Tibial nerve (tissue), 3 donors: ENCODE measurements around the gene DNM3.

ENCODE experiments used
- CTCF ChIP-seq, 5 experiments: fragments of 200-600 bp in 3 of 5; fragments of 450-650 bp in 2 of 5; sonication (generic) in 3 of 5; IDR thresholded peaks; one replicate each; pipeline ENCODE4 v1.5.1; 2016 to 2019; ENCODE audit warnings: antibody characterized with exemption in 5 of 5, mild to moderate bottlenecking in 3 of 5, moderate library complexity in 2 of 5
- POLR2A ChIP-seq, 2 donors: fragments of 450-650 bp; IDR thresholded peaks; one replicate each; pipeline ENCODE4 v1.6.1; 2017; ENCODE audit warnings: antibody characterized with exemption in 2 of 2, mild to moderate bottlenecking in 2 of 2, moderate library complexity in 2 of 2

GRCh38 chr1:171994293-171994692 is 153.0 kb downstream of the DNM3 start:
- TF ChIP-seq CTCF (IDR thresholded peaks at IDR 0.05) (no peak), POLR2A (IDR thresholded peaks at IDR 0.05) (no peak)
